Activated naive CD8-positive, alpha-beta T cell treated with anti-CD3 and anti-CD28 coated beads, Interleukin-2, amount 50 U/mL, for 16 hours (primary cell): ENCODE data around the gene SPATA16.
"Not testable (repeated sequence)": the region's sequence is repeated elsewhere in the genome, so short reads cannot be mapped to it uniquely, and the experiment has no call there.

ENCODE experiments used
- DNase-seq: peaks from one replicate; pipeline ENCODE4 v3.0.0-alpha.2; 2020; ENCODE audit warnings: low read depth, low spot score

SPATA16 gene

DNA sequence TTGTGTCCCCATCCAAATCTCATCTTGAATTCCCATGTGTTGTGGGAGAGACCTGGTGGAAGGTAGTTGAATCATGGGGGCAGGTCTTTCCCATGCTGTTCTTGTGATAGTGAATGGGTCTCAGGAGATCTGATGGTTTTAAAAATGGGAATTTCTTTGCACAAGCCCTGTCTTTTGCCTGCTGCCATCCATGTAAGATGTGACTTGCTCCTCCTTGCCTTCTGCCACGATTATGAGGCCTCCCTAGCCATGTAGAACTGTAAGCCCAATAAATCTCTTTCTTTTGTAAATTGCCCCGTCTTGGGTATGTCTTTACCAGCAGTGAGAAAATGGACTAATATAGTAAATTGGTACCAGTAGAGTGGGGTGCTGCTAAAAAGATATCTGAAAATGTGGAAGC is 261.7 kb downstream of the SPATA16 start:
- not testable (repeated sequence) for DNase-seq

DNA sequence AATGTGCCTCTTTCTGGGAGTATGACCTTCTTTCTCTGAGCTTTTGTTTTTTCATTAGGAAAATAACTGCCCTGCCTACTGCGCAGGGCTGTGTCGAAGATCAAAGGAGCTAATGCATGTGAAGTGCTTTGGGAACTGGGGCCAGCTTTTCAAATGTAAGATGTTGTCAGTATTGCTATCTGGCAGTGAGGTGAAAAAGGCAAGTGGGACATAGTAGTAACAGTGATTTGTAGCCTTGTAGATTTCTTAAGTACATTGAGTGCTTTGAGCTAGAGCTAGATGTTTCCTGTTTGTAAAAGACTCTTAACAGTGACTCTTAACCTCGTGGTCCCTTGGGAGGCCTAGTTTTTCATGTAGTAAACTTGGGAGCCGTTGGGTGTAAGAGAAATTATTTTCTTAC is 264.0 kb downstream of the SPATA16 start:
- DNase-seq, result no peak

DNA sequence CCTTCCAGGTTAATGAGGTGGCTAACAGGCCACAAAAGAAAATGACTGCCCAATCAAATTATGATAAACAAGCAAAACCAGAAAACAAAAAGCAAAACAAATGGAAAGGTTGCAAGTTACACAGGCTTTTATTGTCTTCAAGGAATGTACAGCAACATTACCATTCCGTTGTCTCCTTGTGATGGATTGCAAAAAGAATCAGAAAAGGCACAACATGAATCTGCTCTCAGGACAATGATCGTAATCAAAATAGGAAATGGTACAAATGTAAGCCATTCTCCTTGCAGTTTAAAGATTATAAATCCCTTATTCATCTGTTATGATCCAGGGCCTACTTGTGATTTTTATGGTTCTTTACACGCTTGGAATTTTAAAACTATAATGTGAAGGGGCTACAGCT is 264.7 kb downstream of the SPATA16 start:
- DNase-seq, result no peak

DNA sequence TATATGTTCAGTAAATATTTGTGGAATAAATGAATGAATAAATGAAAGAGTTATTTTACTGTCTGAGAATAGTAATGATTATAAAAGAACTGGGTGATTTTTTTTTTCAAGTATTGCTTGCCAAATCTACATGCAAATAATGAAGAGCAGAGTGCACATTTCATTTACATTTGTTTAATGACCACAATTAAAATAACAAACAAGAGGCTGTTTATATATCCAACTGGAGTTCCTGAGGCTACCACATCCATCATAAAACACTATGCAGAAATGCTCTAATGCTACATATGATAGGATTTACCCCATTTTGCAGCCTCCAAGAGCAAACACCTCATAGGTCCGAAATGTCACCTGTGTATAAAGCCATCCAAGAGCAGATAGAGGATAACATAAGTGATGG is 266.0 kb downstream of the SPATA16 start:
- DNase-seq, result no peak

DNA sequence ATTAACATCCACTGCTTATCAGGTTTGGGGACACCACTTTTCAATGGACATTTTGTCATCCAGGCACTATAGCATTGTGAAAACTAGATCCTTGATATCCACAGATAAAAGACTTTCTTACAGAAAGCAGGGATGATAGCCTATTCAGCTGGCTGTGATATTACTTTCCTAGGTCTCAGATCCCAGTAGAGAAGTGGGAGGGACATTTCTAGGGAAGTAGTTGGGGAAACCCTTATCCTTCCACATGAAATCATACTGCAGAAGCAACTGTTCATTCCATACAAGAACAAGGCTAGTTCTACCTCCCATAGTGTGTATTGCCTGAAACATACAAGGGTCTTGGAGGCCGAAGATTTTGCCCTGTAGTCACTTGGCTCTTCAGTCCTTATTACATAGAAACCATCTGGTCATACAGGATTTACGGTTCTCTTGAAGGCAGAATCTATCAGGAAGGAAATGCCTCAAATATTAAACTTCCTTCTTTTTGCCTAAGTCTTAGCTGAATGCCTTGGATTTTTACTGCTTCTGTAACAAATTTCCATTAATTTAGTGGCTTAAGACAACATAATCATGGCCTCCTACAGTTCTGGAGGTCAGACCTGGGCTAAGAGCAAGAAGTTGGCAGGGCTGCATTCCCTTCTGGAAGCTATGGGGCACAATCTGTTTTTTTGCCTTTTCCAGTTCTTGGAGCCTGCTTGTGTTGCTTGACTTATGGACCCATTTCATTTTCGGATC is 271.1 kb downstream of the SPATA16 start:
- DNase-seq, result no peak

DNA sequence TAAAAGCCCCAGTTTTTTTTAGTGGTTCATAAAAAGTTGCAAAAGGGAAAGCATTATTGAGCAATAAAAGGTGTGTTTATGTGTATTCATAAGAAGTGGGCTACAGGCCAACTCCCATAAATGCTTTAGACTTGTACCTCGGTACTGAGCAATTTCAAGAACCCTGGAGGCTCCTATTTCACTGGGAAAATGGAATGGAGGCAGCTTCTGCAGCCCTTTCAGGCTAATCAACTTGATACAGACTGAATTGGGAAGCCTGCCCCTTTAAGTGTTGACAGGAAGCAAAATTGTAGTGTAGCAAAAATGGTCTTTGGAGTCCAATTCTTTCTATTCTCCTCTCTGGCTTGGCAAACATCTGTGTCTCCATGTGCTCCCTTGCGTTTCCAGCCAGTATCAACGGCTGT is 271.7 kb downstream of the SPATA16 start:
- DNase-seq, result no peak

DNA sequence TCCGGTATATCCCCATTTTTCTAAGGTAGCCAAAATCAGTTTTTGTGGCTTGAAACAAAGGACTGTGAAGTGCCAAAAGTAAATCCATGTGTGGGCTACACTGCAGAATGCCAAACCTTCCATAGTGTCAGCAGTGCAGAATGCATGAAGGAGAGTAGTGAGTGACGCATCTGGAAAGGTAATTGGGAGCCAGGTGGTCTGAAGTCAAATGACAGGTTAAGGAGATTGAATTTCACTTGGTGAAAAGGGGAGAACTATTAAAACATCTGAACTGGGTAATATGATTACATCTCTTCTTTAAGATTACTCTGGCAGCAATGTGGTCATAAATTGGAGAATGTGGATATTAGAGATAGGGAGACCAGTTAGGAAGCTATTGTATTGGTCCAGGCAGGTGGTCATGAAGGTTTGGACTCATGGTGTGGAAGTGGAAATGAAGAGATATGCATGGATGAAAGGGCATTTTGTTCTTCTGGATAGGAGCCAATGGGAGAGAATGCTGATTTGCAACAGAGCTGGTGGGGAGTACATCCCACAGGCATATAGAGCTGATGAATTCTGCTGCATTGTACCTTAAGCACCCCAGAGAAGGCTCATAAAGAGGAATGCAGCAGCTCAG is 272.3 kb downstream of the SPATA16 start:
- no peak for DNase-seq

DNA sequence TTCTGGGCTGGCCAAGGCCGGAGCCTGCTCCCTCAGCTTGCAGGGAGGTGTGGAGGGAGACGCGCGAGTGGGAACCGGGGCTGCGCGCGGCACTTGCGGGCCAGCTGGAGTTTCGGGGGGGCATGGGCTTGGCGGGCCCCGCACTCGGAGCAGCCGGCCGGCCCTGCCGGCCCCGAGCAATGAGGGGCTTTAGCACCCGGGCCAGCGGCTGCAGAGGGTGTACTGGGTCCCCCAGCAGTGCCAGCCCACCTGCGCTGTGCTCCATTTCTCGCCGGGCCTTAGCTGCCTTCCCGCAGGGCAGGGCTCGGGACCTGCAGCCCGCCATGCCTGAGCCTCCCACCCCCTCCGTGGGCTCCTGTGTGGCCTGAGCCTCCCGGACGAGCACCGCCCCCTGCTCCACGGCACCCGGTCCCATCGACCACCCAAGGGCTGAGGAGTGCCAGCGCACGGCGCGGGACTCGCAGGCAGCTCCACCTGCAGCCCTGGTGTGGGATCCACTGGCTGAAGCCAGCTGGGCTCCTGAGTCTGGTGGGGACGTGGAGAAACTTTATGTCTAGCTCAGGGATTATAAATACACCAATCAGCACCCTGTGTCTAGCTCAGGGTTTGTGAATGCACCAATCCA is 274.2 kb downstream of the SPATA16 start:
- not testable (repeated sequence) for DNase-seq

DNA sequence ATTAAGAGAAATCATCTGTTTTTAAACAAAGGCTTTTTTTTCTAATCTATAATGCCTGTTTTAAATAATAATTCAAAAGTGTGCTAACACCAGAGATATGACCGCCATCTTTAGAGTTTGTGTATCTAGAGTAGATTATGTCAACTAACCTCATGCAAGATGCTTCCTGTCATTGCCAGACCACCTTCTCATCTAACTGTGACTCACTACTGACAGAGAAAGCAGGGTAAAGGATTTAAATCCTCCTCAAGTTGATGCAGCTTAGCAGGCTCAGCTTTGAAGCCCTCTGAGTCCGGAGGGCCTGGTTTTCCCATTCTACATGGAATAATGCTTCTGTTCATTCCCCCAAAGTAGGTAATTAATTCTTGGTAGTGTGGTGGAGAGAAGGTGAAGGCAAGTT is 282.0 kb downstream of the SPATA16 start:
- no peak for DNase-seq

DNA sequence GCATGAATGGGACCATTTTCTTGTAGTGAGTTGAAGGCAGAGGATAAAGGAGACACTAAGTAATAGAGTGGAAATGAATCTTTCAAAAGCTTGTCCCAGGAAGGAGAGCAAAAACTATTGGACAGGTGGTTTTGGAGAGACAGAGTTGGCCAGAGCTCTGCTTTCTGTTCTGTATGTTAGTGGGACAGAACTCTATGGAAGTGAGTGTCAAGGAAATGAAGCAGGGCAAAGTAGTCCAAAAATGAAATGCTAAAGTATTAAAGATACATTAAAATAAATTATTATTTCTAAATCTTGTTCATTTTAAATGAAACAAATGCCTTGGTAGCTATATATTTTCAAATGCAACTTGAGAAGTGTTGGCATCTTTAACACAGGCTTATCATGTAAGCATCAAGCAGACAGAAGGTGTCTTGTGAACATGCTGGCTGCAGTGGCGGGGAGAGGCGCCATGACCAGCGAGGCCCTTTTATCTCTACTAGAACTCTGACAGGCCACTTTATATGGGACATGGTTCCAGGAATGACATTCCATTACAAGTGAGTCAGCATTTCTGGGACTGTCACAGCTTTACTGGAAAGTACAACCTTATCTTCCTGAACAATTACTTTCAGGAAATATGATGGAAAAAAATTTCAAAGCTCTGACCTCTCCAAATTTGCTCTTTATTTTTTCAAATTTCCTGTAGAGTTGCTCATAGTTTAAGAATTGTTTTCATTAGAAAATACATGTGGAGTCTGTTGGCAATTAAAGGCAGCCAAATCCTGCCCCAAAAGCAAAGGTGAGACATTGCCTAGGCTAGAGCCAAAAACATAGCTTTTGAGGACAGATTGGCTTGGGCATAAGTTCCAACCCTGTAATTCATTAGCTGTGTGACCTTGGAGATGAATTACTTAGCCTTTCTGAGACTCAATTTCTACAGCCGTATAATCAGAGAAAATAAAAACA is 284.0 kb downstream of the SPATA16 start:
- no peak for DNase-seq

DNA sequence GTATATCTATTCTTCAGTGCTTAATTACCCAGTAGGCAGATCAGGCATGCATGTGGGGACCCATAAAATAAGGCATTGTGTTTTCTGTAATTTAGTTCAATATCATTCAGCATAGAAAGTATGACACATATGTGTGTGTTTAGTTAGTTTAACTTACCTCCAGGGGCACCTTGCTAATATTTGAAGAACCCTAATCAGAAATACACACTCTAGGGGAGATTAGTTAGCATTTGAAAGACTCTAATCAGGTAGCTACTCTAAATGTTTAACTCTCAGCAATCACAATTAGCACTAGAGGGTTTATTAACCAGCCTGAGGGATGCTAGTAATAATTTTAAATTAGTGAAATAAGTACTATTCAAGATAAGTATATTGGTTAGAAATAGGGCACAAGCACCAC is 286.0 kb downstream of the SPATA16 start:
- no peak for DNase-seq

DNA sequence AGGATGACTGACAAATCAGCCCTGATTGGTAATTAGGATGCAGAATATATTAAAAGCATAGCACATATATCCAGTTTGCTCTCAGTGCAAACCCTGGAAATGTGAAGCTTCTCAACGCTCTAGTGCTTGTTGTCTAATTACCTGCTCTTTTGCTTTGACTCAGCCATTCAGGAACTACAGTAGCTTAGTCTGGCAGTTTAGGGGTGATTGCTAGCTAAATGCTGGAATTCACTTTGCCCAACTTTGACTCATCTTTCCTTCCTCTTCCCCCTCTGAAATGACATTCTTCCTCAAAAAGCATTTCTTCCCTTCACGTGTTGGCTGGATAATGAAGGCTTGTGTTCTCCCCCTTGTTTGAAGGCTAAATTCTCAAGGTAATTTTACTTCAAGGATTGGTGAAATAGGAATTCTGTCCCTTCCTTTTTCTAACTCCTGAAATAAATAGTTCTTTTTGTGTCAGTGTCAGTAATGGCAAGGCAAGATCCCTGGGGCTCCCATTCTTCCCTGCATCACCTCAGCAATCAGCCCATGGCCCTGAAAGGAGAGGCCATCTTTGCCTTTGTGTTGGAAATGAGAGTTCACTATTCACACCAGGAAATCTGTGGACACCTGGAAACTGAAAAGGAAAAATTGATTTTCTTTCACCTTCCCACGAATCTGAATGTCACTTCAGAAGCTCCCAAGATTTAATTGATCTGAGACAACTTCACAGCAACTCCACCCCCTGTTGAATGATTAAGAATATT is 286.9 kb downstream of the SPATA16 start:
- no peak for DNase-seq

DNA sequence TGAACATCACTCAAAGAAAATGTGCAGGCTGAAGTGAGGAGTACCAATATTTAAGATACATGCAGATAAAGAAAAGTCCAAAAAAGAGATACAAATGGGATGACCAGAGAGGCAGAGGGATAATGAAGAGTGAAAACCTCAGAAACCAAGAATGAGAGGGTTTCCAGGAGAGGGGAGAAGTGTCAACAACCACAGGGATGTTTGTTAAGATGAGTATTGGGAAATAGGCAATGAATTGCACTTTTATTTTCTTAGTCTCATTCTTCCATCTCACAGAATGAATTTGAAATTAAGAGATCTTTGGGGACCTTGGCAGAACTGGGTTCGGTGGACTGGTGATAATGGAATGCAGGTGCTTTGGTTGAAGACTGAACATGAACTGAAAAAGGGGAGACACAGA is 288.0 kb downstream of the SPATA16 start:
- no peak for DNase-seq

DNA sequence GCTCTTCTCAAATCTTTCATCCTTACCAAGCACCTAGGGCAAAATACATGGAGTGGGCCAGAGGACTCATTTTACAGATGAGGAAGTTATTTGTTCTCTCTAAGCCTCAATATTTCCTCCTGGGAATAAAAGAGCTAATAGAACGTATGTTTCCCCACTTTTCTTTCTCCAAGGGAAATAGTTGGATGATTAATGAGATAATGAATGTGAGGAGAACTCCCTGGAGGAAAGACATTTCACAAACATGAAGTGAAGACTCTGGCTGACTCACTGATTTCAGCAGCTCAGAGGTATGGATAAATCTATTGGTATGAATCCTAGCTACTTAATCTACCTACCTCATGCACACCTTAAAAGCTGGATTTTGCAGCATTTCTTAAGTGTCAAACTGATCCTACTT is 292.1 kb downstream of the SPATA16 start:
- DNase-seq, result no peak

DNA sequence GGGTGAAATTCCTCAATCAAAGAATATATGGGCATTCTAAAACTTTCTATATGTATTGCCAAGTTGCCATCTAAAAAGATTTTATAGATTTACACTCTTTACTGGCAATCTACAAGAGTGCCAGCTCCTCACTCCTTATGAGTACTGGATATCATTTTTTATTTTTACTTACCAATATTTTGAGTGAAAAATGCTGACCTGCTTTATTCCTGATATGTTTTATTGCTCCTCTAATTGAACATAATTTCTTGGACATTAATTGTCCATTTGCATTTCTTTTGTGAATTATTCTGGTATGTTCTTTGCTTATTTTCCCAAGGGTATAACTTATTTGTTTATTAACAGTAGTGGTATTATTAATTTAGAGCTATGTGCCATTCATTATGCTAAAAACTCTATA is 293.7 kb downstream of the SPATA16 start:
- DNase-seq, result no peak

DNA sequence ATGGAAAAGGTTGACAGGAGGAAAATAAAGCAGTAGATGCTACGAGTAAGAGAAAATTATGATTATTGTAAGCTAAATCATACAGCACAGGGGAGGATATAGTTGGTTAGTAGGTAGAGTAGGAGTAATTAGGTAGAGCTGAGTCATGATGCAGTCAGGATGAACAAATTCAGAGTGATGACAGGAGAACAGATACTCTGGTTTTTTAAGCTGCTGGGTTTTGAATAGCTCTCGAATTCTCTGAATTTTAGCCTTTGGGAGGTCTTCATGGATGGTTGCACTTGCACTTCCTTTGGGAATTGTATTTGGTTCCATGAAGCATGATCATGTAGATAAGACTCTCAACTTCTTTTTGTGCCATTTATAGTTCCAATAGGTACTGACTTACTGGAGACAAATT is 294.3 kb downstream of the SPATA16 start:
- no peak for DNase-seq

DNA sequence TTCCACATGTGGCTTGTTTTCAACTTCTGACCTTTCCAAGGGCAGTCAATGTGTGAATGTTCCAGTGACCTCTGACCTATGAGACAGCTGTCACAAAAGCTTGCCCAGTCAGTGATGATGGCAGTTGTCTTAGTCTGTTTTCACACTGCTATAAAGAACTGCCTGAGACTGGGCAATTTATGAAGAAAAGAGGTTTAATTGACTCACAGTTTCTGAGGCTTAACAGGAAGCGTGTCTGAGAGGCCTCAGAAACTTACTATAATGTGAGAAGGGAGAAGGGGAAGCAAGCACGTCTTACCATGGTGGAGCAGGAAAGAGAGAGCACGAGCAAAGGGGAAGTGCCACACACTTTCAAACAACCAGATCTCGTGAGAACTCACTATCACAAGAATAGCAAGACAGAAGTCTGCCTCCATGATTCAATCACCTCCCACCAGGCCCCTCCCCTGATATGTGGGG is 294.9 kb downstream of the SPATA16 start:
- no peak for DNase-seq

DNA sequence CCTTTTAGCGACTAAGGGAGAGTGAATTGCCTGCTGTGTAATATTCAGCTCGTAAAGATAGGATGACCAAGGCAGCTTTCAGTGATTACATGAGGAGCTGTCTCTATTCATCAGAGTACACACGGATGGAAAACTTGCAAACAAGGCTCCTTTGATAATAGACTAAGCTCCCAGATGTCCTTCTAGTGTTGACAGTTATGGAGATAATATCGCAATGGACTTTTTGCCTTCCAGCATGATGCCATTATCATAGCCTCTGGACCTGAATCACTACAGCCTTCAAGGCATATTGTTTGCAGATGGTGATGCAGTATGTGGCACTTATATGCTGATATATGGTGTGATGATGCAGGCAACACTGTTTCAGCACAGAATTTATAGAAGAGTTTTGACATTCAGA is 296.6 kb downstream of the SPATA16 start:
- no peak for DNase-seq

DNA sequence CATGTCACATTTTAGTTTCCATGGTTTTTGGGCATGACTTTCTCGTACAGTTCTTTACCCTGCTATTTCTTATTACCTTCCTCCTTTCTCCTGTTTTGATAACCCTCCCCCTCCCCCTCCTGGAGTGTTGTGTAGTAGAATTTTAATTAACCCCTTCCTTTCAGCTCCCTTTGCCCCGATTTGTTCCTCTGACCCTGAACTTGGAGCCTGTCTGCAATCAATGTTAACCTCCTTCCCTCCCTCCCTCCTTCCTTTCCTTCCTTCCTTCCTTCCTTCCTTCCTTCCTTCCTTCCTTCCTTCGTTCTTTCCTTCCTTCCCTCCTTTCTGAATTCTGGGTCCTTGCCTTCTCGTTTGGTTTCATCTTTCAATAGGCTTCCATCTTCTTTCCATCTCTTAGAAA is 300.1 kb downstream of the SPATA16 start:
- no peak for DNase-seq

DNA sequence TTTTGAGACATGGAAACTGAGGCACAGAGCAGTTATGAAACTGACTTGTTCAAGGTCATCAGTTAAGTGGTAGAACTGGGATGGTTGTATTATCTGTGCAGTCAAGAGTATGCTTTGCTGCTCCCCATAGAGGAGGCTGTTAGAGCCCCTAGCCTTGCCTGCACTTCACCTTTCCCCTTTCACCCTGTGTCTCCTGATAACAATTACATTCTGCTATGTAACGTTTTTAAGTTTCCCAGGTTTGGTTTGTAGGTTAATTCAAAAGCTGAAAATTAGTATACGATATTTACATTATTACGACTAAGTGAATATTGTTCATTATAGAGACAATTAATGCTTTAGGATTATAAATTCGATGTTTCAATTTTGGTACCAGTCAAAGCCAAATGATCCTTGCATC is 300.6 kb downstream of the SPATA16 start:
- no peak for DNase-seq

DNA sequence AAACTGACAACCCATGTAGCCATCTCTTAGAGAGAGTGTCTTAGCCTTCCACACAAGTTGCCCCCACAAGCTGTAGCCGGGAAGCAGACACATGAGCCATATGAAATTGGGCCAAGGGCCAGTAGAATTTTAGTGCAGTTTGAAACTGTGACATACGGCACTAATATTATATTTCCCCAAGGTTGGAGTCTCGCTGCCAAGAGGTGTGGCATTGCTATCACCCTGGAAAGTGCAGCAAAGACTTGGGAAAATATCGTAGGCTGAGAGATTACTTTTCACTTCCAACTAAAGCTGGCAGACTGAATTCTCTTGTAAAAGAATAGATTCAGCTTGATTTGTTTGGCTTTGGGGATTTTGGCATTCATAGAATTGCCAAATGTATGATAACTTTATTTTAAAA is 301.4 kb downstream of the SPATA16 start:
- no peak for DNase-seq
